HEK293 (cell line): Measurements from ENCODE around the gene FOXM1.

Source experiments
- GFI1B ChIP-seq: fragments of 450-650 bp; formaldehyde crosslinking; IDR thresholded peaks from 2 replicates; pipeline ENCODE4 v1.5.1; 2016; ENCODE audit warnings: missing biosample characterization, missing genetic modification characterization
- KLF1 ChIP-seq: fragments of 450-650 bp; formaldehyde crosslinking; IDR thresholded peaks from 2 replicates; pipeline ENCODE4 v1.5.1; 2016; ENCODE audit warnings: missing biosample characterization, missing genetic modification characterization
- REPIN1 ChIP-seq: fragments of 450-650 bp; formaldehyde crosslinking; IDR thresholded peaks from 2 replicates; pipeline ENCODE4 v1.5.1; 2017; ENCODE audit warnings: missing biosample characterization, missing genetic modification characterization, low read depth
- SP3 ChIP-seq: fragments of 450-650 bp; formaldehyde crosslinking; IDR thresholded peaks from 2 replicates; pipeline ENCODE4 v1.5.1; 2016; ENCODE audit warnings: missing biosample characterization, missing genetic modification characterization
- SP7 ChIP-seq: fragments of 450-650 bp; formaldehyde crosslinking; IDR thresholded peaks from 2 replicates; pipeline ENCODE4 v1.5.1; 2016; ENCODE audit warnings: missing biosample characterization, missing genetic modification characterization
- WT1 ChIP-seq: fragments of 450-650 bp; formaldehyde crosslinking; IDR thresholded peaks from 2 replicates; pipeline ENCODE4 v1.5.1; 2016; ENCODE audit warnings: missing biosample characterization, missing genetic modification characterization
- ZBTB7A ChIP-seq: fragments of 450-650 bp; formaldehyde crosslinking; IDR thresholded peaks from 2 replicates; pipeline ENCODE4 v1.5.1; 2016; ENCODE audit warnings: low read depth, missing biosample characterization, missing genetic modification characterization
- ZNF10 ChIP-seq: fragments of 450-650 bp; formaldehyde crosslinking; IDR thresholded peaks from 2 replicates; pipeline ENCODE4 v1.5.1; 2017; ENCODE audit warnings: missing biosample characterization, missing genetic modification characterization
- ZNF433 ChIP-seq: fragments of 450-650 bp; formaldehyde crosslinking; IDR thresholded peaks from 2 replicates; pipeline ENCODE4 v1.5.1; 2016; ENCODE audit warnings: missing biosample characterization, missing genetic modification characterization, low read depth
- ZNF473 ChIP-seq: fragments of 450-650 bp; formaldehyde crosslinking; IDR thresholded peaks from 2 replicates; pipeline ENCODE4 v1.5.1; 2017; ENCODE audit warnings: missing biosample characterization, missing genetic modification characterization
- ZNF777 ChIP-seq: fragments of 450-650 bp; formaldehyde crosslinking; IDR thresholded peaks from 2 replicates; pipeline ENCODE4 v1.5.1; 2017; ENCODE audit warnings: missing biosample characterization, missing genetic modification characterization, borderline replicate concordance
- ZNF785 ChIP-seq: fragments of 450-650 bp; formaldehyde crosslinking; IDR thresholded peaks from 2 replicates; pipeline ENCODE4 v1.5.1; 2016; ENCODE audit warnings: missing biosample characterization, missing genetic modification characterization
- ZSCAN16 ChIP-seq: fragments of 450-650 bp; formaldehyde crosslinking; IDR thresholded peaks from 2 replicates; pipeline ENCODE4 v1.5.1; 2016; ENCODE audit warnings: missing biosample characterization, missing genetic modification characterization
- ZXDB ChIP-seq: fragments of 450-650 bp; formaldehyde crosslinking; IDR thresholded peaks from 2 replicates; pipeline ENCODE4 v1.5.1; 2016; ENCODE audit warnings: missing biosample characterization, missing genetic modification characterization
- TF ChIP-seq, protein P1 (sequence below): fragments of 450-650 bp; formaldehyde crosslinking; IDR thresholded peaks from 2 replicates; pipeline ENCODE4 v1.5.1; 2016; ENCODE audit warnings: missing biosample characterization, missing genetic modification characterization
- TF ChIP-seq, protein P2 (sequence below): fragments of 450-650 bp; formaldehyde crosslinking; IDR thresholded peaks from 2 replicates; pipeline ENCODE4 v1.5.1; 2016; ENCODE audit warnings: missing biosample characterization, missing genetic modification characterization
- TF ChIP-seq, protein P3 (sequence below): fragments of 450-650 bp; formaldehyde crosslinking; IDR thresholded peaks from 2 replicates; pipeline ENCODE4 v1.5.1; 2016; ENCODE audit warnings: missing biosample characterization, missing genetic modification characterization
- TF ChIP-seq, protein P4 (sequence below): fragments of 450-650 bp; formaldehyde crosslinking; IDR thresholded peaks from 2 replicates; pipeline ENCODE4 v1.5.1; 2017; ENCODE audit warnings: missing biosample characterization, missing genetic modification characterization
- TF ChIP-seq, protein P5 (sequence below): fragments of 450-650 bp; formaldehyde crosslinking; IDR thresholded peaks from 2 replicates; pipeline ENCODE4 v1.5.1; 2017; ENCODE audit warnings: missing biosample characterization, missing genetic modification characterization
- TF ChIP-seq, protein P6 (sequence below): fragments of 450-650 bp; formaldehyde crosslinking; IDR thresholded peaks from 2 replicates; pipeline ENCODE4 v1.5.1; 2016; ENCODE audit warnings: missing biosample characterization, missing genetic modification characterization
- TF ChIP-seq, protein P7 (sequence below): fragments of 450-650 bp; formaldehyde crosslinking; IDR thresholded peaks from 2 replicates; pipeline ENCODE4 v1.5.1; 2016; ENCODE audit warnings: missing biosample characterization, missing genetic modification characterization
- TF ChIP-seq, protein P8 (sequence below): fragments of 450-650 bp; formaldehyde crosslinking; IDR thresholded peaks from 2 replicates; pipeline ENCODE4 v1.5.1; 2016; ENCODE audit warnings: missing biosample characterization, missing genetic modification characterization

FOXM1 gene

DNA sequence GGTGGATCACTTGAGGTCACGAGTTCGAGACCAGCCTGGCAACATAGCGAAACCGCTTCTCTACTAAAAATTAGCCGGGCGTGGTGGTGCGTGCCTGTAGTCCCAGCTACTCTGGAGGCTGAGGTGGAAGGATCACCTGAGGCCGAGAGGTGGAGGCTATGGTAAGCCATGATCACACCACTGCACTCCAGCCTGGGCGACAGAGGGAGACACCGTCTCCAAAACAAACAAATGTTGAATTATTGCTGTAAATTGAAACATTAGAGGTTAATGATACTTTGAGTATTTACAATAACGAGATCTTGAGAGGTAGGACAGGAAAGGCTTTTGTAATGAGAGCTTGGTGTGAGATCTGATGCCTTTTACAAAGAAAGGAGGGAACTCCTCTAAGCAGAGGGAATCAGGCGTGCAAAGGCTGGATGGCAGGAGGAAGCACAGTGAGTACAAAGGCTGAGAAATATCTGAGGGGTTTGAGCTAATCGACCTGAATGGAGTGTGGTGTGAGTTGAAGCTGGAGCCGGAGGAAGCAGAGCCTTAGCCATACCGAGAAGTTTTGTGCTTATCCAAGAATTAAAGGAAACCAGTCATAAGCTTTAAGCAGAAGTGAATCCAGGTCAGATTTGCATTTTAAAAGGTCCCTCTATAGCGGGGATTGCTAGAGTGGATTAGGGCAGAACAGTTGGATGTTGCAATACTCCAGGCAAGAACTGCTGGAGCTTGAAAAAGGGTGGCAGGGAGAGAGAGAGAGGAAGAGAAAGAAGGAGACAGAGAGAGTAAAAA is 1.2 kb upstream of the FOXM1 start (continued):
- TF ChIP-seq, protein P1, sequence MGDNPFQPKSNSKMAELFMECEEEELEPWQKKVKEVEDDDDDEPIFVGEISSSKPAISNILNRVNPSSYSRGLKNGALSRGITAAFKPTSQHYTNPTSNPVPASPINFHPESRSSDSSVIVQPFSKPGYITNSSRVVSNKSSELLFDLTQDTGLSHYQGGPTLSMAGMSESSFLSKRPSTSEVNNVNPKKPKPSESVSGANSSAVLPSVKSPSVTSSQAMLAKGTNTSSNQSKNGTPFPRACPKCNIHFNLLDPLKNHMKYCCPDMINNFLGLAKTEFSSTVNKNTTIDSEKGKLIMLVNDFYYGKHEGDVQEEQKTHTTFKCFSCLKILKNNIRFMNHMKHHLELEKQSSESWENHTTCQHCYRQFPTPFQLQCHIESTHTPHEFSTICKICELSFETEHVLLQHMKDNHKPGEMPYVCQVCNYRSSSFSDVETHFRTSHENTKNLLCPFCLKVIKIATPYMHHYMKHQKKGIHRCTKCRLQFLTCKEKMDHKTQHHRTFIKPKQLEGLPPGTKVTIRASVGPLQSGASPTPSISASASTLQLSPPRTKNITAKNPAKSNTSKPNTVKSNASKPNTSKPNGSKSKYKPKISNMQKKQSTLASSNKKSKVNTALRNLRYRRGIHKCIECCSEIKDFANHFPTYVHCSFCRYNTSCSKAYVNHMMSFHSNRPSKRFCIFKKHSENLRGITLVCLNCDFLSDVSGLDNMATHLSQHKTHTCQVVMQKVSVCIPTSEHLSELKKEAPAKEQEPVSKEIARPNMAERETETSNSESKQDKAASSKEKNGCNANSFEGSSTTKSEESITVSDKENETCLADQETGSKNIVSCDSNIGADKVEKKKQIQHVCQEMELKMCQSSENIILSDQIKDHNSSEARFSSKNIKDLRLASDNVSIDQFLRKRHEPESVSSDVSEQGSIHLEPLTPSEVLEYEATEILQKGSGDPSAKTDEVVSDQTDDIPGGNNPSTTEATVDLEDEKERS, result peak; percentile 6; the same call in 1 of the 2 replicates
- TF ChIP-seq, protein P2, sequence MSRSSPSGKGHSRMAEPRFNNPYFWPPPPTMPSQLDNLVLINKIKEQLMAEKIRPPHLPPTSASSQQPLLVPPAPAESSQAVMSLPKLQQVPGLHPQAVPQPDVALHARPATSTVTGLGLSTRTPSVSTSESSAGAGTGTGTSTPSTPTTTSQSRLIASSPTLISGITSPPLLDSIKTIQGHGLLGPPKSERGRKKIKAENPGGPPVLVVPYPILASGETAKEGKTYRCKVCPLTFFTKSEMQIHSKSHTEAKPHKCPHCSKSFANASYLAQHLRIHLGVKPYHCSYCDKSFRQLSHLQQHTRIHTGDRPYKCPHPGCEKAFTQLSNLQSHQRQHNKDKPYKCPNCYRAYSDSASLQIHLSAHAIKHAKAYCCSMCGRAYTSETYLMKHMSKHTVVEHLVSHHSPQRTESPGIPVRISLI, result no peak
- TF ChIP-seq ZBTB7A (tag by site-specific recombination) (no peak), KLF1 (tag by site-specific recombination) (peak; percentile 37; the same call in 1 of the 2 replicates), ZNF473 (tag by site-specific recombination) (no peak), REPIN1 (tag by site-specific recombination) (no peak), WT1 (tag by site-specific recombination) (peak; percentile 32; the same call in 1 of the 2 replicates), ZNF777 (tag by site-specific recombination) (no peak), GFI1B (tag by site-specific recombination) (no peak), SP7 (tag by site-specific recombination) (peak; percentile 79), ZNF10 (peak; percentile 8; the same call in 1 of the 2 replicates), ZSCAN16 (tag by site-specific recombination) (no peak), ZNF785 (0 out of 2 replicates have a peak, but pooled peaks have one; percentile 46), ZXDB (tag by site-specific recombination) (peak; percentile 54), SP3 (tag by site-specific recombination) (no peak), ZNF433 (tag by site-specific recombination) (no peak)
- TF ChIP-seq, protein P3, sequence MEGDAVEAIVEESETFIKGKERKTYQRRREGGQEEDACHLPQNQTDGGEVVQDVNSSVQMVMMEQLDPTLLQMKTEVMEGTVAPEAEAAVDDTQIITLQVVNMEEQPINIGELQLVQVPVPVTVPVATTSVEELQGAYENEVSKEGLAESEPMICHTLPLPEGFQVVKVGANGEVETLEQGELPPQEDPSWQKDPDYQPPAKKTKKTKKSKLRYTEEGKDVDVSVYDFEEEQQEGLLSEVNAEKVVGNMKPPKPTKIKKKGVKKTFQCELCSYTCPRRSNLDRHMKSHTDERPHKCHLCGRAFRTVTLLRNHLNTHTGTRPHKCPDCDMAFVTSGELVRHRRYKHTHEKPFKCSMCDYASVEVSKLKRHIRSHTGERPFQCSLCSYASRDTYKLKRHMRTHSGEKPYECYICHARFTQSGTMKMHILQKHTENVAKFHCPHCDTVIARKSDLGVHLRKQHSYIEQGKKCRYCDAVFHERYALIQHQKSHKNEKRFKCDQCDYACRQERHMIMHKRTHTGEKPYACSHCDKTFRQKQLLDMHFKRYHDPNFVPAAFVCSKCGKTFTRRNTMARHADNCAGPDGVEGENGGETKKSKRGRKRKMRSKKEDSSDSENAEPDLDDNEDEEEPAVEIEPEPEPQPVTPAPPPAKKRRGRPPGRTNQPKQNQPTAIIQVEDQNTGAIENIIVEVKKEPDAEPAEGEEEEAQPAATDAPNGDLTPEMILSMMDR (tag by site-specific recombination), result peak; percentile 19; the same call in 1 of the 2 replicates
- TF ChIP-seq, protein P4, sequence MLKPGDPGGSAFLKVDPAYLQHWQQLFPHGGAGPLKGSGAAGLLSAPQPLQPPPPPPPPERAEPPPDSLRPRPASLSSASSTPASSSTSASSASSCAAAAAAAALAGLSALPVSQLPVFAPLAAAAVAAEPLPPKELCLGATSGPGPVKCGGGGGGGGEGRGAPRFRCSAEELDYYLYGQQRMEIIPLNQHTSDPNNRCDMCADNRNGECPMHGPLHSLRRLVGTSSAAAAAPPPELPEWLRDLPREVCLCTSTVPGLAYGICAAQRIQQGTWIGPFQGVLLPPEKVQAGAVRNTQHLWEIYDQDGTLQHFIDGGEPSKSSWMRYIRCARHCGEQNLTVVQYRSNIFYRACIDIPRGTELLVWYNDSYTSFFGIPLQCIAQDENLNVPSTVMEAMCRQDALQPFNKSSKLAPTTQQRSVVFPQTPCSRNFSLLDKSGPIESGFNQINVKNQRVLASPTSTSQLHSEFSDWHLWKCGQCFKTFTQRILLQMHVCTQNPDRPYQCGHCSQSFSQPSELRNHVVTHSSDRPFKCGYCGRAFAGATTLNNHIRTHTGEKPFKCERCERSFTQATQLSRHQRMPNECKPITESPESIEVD (tag by site-specific recombination), result 0 out of 2 replicates have a peak, but pooled peaks have one; percentile 11
- TF ChIP-seq, protein P5, sequence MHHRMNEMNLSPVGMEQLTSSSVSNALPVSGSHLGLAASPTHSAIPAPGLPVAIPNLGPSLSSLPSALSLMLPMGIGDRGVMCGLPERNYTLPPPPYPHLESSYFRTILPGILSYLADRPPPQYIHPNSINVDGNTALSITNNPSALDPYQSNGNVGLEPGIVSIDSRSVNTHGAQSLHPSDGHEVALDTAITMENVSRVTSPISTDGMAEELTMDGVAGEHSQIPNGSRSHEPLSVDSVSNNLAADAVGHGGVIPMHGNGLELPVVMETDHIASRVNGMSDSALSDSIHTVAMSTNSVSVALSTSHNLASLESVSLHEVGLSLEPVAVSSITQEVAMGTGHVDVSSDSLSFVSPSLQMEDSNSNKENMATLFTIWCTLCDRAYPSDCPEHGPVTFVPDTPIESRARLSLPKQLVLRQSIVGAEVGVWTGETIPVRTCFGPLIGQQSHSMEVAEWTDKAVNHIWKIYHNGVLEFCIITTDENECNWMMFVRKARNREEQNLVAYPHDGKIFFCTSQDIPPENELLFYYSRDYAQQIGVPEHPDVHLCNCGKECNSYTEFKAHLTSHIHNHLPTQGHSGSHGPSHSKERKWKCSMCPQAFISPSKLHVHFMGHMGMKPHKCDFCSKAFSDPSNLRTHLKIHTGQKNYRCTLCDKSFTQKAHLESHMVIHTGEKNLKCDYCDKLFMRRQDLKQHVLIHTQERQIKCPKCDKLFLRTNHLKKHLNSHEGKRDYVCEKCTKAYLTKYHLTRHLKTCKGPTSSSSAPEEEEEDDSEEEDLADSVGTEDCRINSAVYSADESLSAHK (tag by site-specific recombination), result peak; percentile 42; the same call in 1 of the 2 replicates
- TF ChIP-seq, protein P6, sequence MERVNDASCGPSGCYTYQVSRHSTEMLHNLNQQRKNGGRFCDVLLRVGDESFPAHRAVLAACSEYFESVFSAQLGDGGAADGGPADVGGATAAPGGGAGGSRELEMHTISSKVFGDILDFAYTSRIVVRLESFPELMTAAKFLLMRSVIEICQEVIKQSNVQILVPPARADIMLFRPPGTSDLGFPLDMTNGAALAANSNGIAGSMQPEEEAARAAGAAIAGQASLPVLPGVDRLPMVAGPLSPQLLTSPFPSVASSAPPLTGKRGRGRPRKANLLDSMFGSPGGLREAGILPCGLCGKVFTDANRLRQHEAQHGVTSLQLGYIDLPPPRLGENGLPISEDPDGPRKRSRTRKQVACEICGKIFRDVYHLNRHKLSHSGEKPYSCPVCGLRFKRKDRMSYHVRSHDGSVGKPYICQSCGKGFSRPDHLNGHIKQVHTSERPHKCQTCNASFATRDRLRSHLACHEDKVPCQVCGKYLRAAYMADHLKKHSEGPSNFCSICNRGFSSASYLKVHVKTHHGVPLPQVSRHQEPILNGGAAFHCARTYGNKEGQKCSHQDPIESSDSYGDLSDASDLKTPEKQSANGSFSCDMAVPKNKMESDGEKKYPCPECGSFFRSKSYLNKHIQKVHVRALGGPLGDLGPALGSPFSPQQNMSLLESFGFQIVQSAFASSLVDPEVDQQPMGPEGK (tag by site-specific recombination), result no peak
- TF ChIP-seq, protein P7, sequence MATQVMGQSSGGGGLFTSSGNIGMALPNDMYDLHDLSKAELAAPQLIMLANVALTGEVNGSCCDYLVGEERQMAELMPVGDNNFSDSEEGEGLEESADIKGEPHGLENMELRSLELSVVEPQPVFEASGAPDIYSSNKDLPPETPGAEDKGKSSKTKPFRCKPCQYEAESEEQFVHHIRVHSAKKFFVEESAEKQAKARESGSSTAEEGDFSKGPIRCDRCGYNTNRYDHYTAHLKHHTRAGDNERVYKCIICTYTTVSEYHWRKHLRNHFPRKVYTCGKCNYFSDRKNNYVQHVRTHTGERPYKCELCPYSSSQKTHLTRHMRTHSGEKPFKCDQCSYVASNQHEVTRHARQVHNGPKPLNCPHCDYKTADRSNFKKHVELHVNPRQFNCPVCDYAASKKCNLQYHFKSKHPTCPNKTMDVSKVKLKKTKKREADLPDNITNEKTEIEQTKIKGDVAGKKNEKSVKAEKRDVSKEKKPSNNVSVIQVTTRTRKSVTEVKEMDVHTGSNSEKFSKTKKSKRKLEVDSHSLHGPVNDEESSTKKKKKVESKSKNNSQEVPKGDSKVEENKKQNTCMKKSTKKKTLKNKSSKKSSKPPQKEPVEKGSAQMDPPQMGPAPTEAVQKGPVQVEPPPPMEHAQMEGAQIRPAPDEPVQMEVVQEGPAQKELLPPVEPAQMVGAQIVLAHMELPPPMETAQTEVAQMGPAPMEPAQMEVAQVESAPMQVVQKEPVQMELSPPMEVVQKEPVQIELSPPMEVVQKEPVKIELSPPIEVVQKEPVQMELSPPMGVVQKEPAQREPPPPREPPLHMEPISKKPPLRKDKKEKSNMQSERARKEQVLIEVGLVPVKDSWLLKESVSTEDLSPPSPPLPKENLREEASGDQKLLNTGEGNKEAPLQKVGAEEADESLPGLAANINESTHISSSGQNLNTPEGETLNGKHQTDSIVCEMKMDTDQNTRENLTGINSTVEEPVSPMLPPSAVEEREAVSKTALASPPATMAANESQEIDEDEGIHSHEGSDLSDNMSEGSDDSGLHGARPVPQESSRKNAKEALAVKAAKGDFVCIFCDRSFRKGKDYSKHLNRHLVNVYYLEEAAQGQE (tag by site-specific recombination), result no peak
- TF ChIP-seq, protein P8, sequence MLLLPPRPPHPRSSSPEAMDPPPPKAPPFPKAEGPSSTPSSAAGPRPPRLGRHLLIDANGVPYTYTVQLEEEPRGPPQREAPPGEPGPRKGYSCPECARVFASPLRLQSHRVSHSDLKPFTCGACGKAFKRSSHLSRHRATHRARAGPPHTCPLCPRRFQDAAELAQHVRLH (tag by site-specific recombination), result peak; percentile 88
